ENCODE measurements around the gene TEAD1. TPM values are rescaled to one million over a fixed set of nuclear protein-coding genes. Genes with fewer than 3 reads are reported as not detected.

Gene TEAD1
- total and polyA plus RNA-seq, 2 donors (not counting 3 experiments of a cell fraction or from before 2014, with no cell fraction given), result 15.3 to 49.0 TPM

- peaks cover 12% of the 10 kb centered on the region for H3K79me2 ChIP-seq (ENCODE audit: control insufficient read depth, insufficient read depth, low read length)
- H3K9me3 ChIP-seq (replicated peaks; ENCODE audit: control insufficient read depth, insufficient read depth, low read length), result no peaks in the 10 kb centered on the region
- no peaks in the 10 kb centered on the region for H3K36me3 ChIP-seq (ENCODE audit: control insufficient read depth in 2 of 2, extremely low read depth in 1 of 2, insufficient read depth in 2 of 2, low read length in 2 of 2)
- H3K9ac ChIP-seq (replicated peaks; ENCODE audit: extremely low read depth, insufficient read depth, low read length), result no peak overlapping the region
- intact Hi-C loops (cut with micrococcal nuclease), result no loop called here
- H3K4me1 ChIP-seq (ENCODE audit: control insufficient read depth, extremely low read depth, insufficient read depth, low read length), result peaks cover 31% of the 10 kb centered on the region
- dilution Hi-C loops (cut with MboI; ENCODE audit: extremely low pct_ligation_motif_present, low sequenced_read_pairs), result no loop called here
- ChIA-PET POLR2A (no interaction called here), CTCF (no interaction called here)
- H4K20me1 ChIP-seq (replicated peaks; ENCODE audit: control insufficient read depth, extremely low read depth, insufficient read depth, low read length), result no peaks in the 10 kb centered on the region
- H3K4me2 ChIP-seq (ENCODE audit: insufficient read depth, low read length), result no peak overlapping the region
- H3K9me1 ChIP-seq (replicated peaks; ENCODE audit: control insufficient read depth, extremely low read depth, insufficient read depth, low read length), result no peaks in the 10 kb centered on the region
- no peak for DNase-seq (ENCODE audit: low read depth, low spot score)
- TF ChIP-seq POLR2A (IDR thresholded peaks at IDR 0.05; ENCODE audit: low read depth, low read length) (no peak), CTCF (IDR thresholded peaks at IDR 0.05; ENCODE audit: extremely low read depth in 1 of 2, insufficient read depth in 1 of 2, low read depth in 1 of 2, low read length in 2 of 2) (no peak), POLR2AphosphoS5 (IDR thresholded peaks at IDR 0.05; ENCODE audit: insufficient read depth, low read depth, low read length) (no peak), JUN (IDR thresholded peaks at IDR 0.05; ENCODE audit: borderline replicate concordance, insufficient read depth, insufficient read length, low read depth) (no peak), EZH2 (IDR thresholded peaks at IDR 0.05; ENCODE audit: borderline replicate concordance, low read depth, low read length, severe bottlenecking) (no peak), FOS (IDR thresholded peaks at IDR 0.05; ENCODE audit: borderline replicate concordance, insufficient read depth, low read length) (no peak), MYC (IDR thresholded peaks at IDR 0.05; ENCODE audit: low read depth, low read length) (no peak), GATA2 (IDR thresholded peaks at IDR 0.05; ENCODE audit: insufficient read depth, insufficient read length, low read depth, low read length) (no peak)
- H3K4me3 ChIP-seq (replicated peaks in 1 of 3; ENCODE audit: insufficient read depth in 1 of 3, low read depth in 1 of 3, low read length in 3 of 3), result no peak overlapping the region
- H2AFZ ChIP-seq (ENCODE audit: low read depth, low read length), result no peak overlapping the region
- FAIRE-seq, result no peak
- no peak overlapping the region for H3K27ac ChIP-seq (ENCODE audit: insufficient read depth, low read depth, low read length)
- no TSS peak for BruUV-seq (replicated peaks)
- no peaks in the 10 kb centered on the region for H3K27me3 ChIP-seq (ENCODE audit: control insufficient read depth in 2 of 2, insufficient read depth in 2 of 2, low read length in 2 of 2)
Measured at GRCh38 chr11:12798609-12799011, 124.4 kb downstream of the TEAD1 start.
